ENCODE results near the gene WFDC10B.
"Not testable (repeated sequence)": the region's sequence is repeated elsewhere in the genome, so short reads cannot be mapped to it uniquely, and the experiment has no call there.

WFDC10B gene

GRCh38 chr20:45701873-45702272 lies 2.9 kb downstream of the WFDC10B start, which contains the start of gene WFDC13:
Gene WFDC13 (plus strand): TSS chr20:45702038. CDS start chr20:45702124, 86 bp downstream.
- no peaks in the 10 kb centered on the region for H3K9me3 ChIP-seq (ENCODE audit: control insufficient read depth, low read length)
- no peaks in the 10 kb centered on the region for H3K27me3 ChIP-seq (replicated peaks; ENCODE audit: control insufficient read depth, insufficient read depth, low read length)
- H3K4me1 ChIP-seq (ENCODE audit: control insufficient read depth, insufficient read depth, low read length) = no peaks in the 10 kb centered on the region
- no peaks in the 10 kb centered on the region for H3K36me3 ChIP-seq (ENCODE audit: control insufficient read depth, insufficient read depth, low read length, severe bottlenecking)
- no peak within 1 kb of the TSS for H3K4me3 ChIP-seq (ENCODE audit: low read length)
- H3K9ac ChIP-seq (ENCODE audit: low read length) = no peak within 1 kb of the TSS
- DNase-seq (ENCODE audit: low read depth) = no peak

GRCh38 chr20:45701104-45701503 lies 3.7 kb downstream of the WFDC10B start:
- no peak overlapping the region for H3K4me3 ChIP-seq (ENCODE audit: low read length)
- H3K27me3 ChIP-seq (replicated peaks; ENCODE audit: control insufficient read depth, insufficient read depth, low read length) = no peaks in the 10 kb centered on the region
- no peaks in the 10 kb centered on the region for H3K9me3 ChIP-seq (ENCODE audit: control insufficient read depth, low read length)
- H3K9ac ChIP-seq (ENCODE audit: low read length) = no peak overlapping the region
- DNase-seq (ENCODE audit: low read depth) = no peak
- H3K36me3 ChIP-seq (ENCODE audit: control insufficient read depth, insufficient read depth, low read length, severe bottlenecking) = no peaks in the 10 kb centered on the region
- no peaks in the 10 kb centered on the region for H3K4me1 ChIP-seq (ENCODE audit: control insufficient read depth, insufficient read depth, low read length)

GRCh38 chr20:45695496-45695895 lies 9.3 kb downstream of the WFDC10B start:
- Histone ChIP-seq H3K9ac (ENCODE audit: low read length) (no peak overlapping the region), H3K27me3 (replicated peaks; ENCODE audit: control insufficient read depth, insufficient read depth, low read length) (no peaks in the 10 kb centered on the region), H3K4me1 (ENCODE audit: control insufficient read depth, insufficient read depth, low read length) (no peaks in the 10 kb centered on the region), H3K9me3 (ENCODE audit: control insufficient read depth, low read length) (no peaks in the 10 kb centered on the region), H3K4me3 (ENCODE audit: low read length) (no peak overlapping the region), H3K36me3 (ENCODE audit: control insufficient read depth, insufficient read depth, low read length, severe bottlenecking) (no peaks in the 10 kb centered on the region)
- no peak for DNase-seq (ENCODE audit: low read depth)

- DNase-seq (ENCODE audit: low read depth); H3K36me3 ChIP-seq (ENCODE audit: control insufficient read depth, insufficient read depth, low read length, severe bottlenecking); H3K9me3 ChIP-seq (ENCODE audit: control insufficient read depth, low read length); H3K4me1 ChIP-seq (ENCODE audit: control insufficient read depth, insufficient read depth, low read length); H3K9ac ChIP-seq (ENCODE audit: low read length); H3K27me3 ChIP-seq (replicated peaks; ENCODE audit: control insufficient read depth, insufficient read depth, low read length); H3K4me3 ChIP-seq (ENCODE audit: low read length): not testable (repeated sequence)
Observed at GRCh38 chr20:45693346-45693745, 11.5 kb downstream of the WFDC10B start.

GRCh38 chr20:45685896-45686295 lies 18.9 kb downstream of the WFDC10B start:
- H3K4me1 ChIP-seq (ENCODE audit: control insufficient read depth, insufficient read depth, low read length) = no peaks in the 10 kb centered on the region
- no peak overlapping the region for H3K4me3 ChIP-seq (ENCODE audit: low read length)
- no peaks in the 10 kb centered on the region for H3K36me3 ChIP-seq (ENCODE audit: control insufficient read depth, insufficient read depth, low read length, severe bottlenecking)
- H3K27me3 ChIP-seq (replicated peaks; ENCODE audit: control insufficient read depth, insufficient read depth, low read length) = peaks cover 10% of the 10 kb centered on the region
- no peak for DNase-seq (ENCODE audit: low read depth)
- no peak overlapping the region for H3K9ac ChIP-seq (ENCODE audit: low read length)
- H3K9me3 ChIP-seq (ENCODE audit: control insufficient read depth, low read length) = peaks cover 4% of the 10 kb centered on the region

GRCh38 chr20:45679650-45680049 lies 25.2 kb downstream of the WFDC10B start:
- H3K4me3 ChIP-seq (ENCODE audit: low read length) = no peak overlapping the region
- H3K9me3 ChIP-seq (ENCODE audit: control insufficient read depth, low read length) = peaks cover 49% of the 10 kb centered on the region
- peaks cover 10% of the 10 kb centered on the region for H3K27me3 ChIP-seq (replicated peaks; ENCODE audit: control insufficient read depth, insufficient read depth, low read length)

GRCh38 chr20:45672765-45673164 lies 32.1 kb downstream of the WFDC10B start:
- Histone ChIP-seq H3K4me3 (ENCODE audit: low read length) (no peak overlapping the region), H3K4me1 (ENCODE audit: control insufficient read depth, insufficient read depth, low read length) (no peaks in the 10 kb centered on the region), H3K27me3 (replicated peaks; ENCODE audit: control insufficient read depth, insufficient read depth, low read length) (no peaks in the 10 kb centered on the region), H3K9ac (ENCODE audit: low read length) (no peak overlapping the region), H3K9me3 (ENCODE audit: control insufficient read depth, low read length) (peaks cover 31% of the 10 kb centered on the region), H3K36me3 (ENCODE audit: control insufficient read depth, insufficient read depth, low read length, severe bottlenecking) (no peaks in the 10 kb centered on the region)
- no peak for DNase-seq (ENCODE audit: low read depth)

More at GRCh38 chr20:45679650-45680049, 25.2 kb downstream of the WFDC10B start:
- Histone ChIP-seq H3K9ac (ENCODE audit: low read length) (no peak overlapping the region), H3K4me1 (ENCODE audit: control insufficient read depth, insufficient read depth, low read length) (no peaks in the 10 kb centered on the region), H3K36me3 (ENCODE audit: control insufficient read depth, insufficient read depth, low read length, severe bottlenecking) (no peaks in the 10 kb centered on the region)
- no peak for DNase-seq (ENCODE audit: low read depth)

- no peak for DNase-seq (ENCODE audit: low read depth)
- Histone ChIP-seq H3K9ac (ENCODE audit: low read length) (no peak within 1 kb of the TSS), H3K9me3 (ENCODE audit: control insufficient read depth, low read length) (peaks cover 14% of the 10 kb centered on the region), H3K4me1 (ENCODE audit: control insufficient read depth, insufficient read depth, low read length) (no peaks in the 10 kb centered on the region), H3K36me3 (ENCODE audit: control insufficient read depth, insufficient read depth, low read length, severe bottlenecking) (no peaks in the 10 kb centered on the region), H3K27me3 (replicated peaks; ENCODE audit: control insufficient read depth, insufficient read depth, low read length) (no peaks in the 10 kb centered on the region), H3K4me3 (ENCODE audit: low read length) (no peak within 1 kb of the TSS)
Observed at GRCh38 chr20:45670139-45670538, 34.7 kb downstream of the WFDC10B start, which contains the start of gene WFDC11. Gene WFDC11 (minus strand): TSS chr20:45670239. CDS start chr20:45650600, 19,639 bp downstream.

GRCh38 chr20:45657038-45657437 lies 47.8 kb downstream of the WFDC10B start:
- H3K9me3 ChIP-seq (ENCODE audit: control insufficient read depth, low read length) = not testable (repeated sequence)

GRCh38 chr20:45651726-45652125 lies 53.1 kb downstream of the WFDC10B start:
- not testable (repeated sequence) for H3K36me3 ChIP-seq (ENCODE audit: control insufficient read depth, insufficient read depth, low read length, severe bottlenecking); H3K27me3 ChIP-seq (replicated peaks; ENCODE audit: control insufficient read depth, insufficient read depth, low read length); H3K9me3 ChIP-seq (ENCODE audit: control insufficient read depth, low read length); DNase-seq (ENCODE audit: low read depth); H3K4me3 ChIP-seq (ENCODE audit: low read length); H3K9ac ChIP-seq (ENCODE audit: low read length); H3K4me1 ChIP-seq (ENCODE audit: control insufficient read depth, insufficient read depth, low read length)

More at GRCh38 chr20:45657038-45657437, 47.8 kb downstream of the WFDC10B start:
- not testable (repeated sequence) for H3K4me3 ChIP-seq (ENCODE audit: low read length); H3K36me3 ChIP-seq (ENCODE audit: control insufficient read depth, insufficient read depth, low read length, severe bottlenecking); H3K9ac ChIP-seq (ENCODE audit: low read length); H3K4me1 ChIP-seq (ENCODE audit: control insufficient read depth, insufficient read depth, low read length); H3K27me3 ChIP-seq (replicated peaks; ENCODE audit: control insufficient read depth, insufficient read depth, low read length); DNase-seq (ENCODE audit: low read depth)

- no peak for DNase-seq (ENCODE audit: low read depth)
- no peaks in the 10 kb centered on the region for H3K9me3 ChIP-seq (ENCODE audit: control insufficient read depth, low read length)
- no peaks in the 10 kb centered on the region for H3K4me1 ChIP-seq (ENCODE audit: control insufficient read depth, insufficient read depth, low read length)
- no peak overlapping the region for H3K9ac ChIP-seq (ENCODE audit: low read length)
- H3K36me3 ChIP-seq (ENCODE audit: control insufficient read depth, insufficient read depth, low read length, severe bottlenecking) = no peaks in the 10 kb centered on the region
- H3K27me3 ChIP-seq (replicated peaks; ENCODE audit: control insufficient read depth, insufficient read depth, low read length) = no peaks in the 10 kb centered on the region
- no peak overlapping the region for H3K4me3 ChIP-seq (ENCODE audit: low read length)
Observed at GRCh38 chr20:45649312-45649863, 55.4 kb downstream of the WFDC10B start.

All from adipocyte (in vitro differentiated cells).